GM12872 (cell line): ENCODE data around the gene TMED10.

Experiments used
- TF ChIP-seq, protein P1 (sequence below): IDR thresholded peaks from 3 replicates; pipeline ENCODE4 v1.5.1; 2011; ENCODE audit warnings: low read depth, mild to moderate bottlenecking, low read length, moderate library complexity; ENCODE audit not compliant: insufficient read depth

Gene TMED10

DNA sequence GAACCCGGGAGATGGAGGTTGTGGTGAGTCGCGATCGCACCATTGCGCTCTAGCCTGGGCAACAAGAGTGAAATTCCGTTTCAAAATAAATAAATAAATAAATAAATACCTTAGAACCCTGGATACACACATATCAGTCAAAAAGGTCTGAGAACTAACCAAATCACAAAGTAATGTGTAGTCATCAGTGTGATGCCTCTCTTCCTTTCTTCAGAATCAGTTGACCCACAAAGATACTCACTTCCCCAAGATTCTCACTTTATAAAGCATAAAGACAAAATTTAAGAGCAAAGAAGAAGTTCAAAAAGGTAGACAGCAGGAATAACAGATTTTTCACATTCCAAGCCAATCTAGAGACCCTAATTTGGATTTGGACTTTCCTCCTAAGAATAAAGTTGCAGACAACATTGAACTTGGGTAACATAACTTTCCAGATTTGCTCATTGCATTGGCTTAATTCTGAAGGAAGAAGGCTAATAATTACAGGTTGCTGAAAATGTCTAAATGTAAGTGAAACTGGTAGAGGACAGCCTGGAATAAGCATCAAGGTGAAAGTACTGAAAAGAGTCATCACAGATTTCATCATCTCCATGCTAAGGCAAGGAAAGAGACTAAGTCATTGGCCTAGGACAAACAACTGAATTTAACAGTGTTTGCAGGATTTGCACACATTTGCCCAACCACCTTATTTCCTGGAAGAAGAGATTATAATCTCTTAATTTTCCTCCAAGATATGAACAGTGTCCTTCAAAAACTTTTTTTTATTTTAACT lies 17.4 kb downstream of the TMED10 start:
- TF ChIP-seq, protein P1, sequence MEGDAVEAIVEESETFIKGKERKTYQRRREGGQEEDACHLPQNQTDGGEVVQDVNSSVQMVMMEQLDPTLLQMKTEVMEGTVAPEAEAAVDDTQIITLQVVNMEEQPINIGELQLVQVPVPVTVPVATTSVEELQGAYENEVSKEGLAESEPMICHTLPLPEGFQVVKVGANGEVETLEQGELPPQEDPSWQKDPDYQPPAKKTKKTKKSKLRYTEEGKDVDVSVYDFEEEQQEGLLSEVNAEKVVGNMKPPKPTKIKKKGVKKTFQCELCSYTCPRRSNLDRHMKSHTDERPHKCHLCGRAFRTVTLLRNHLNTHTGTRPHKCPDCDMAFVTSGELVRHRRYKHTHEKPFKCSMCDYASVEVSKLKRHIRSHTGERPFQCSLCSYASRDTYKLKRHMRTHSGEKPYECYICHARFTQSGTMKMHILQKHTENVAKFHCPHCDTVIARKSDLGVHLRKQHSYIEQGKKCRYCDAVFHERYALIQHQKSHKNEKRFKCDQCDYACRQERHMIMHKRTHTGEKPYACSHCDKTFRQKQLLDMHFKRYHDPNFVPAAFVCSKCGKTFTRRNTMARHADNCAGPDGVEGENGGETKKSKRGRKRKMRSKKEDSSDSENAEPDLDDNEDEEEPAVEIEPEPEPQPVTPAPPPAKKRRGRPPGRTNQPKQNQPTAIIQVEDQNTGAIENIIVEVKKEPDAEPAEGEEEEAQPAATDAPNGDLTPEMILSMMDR: no peak

GRCh38 chr14:75156901-75157300 lies 19.5 kb downstream of the TMED10 start:
- TF ChIP-seq, protein P1: no peak

DNA sequence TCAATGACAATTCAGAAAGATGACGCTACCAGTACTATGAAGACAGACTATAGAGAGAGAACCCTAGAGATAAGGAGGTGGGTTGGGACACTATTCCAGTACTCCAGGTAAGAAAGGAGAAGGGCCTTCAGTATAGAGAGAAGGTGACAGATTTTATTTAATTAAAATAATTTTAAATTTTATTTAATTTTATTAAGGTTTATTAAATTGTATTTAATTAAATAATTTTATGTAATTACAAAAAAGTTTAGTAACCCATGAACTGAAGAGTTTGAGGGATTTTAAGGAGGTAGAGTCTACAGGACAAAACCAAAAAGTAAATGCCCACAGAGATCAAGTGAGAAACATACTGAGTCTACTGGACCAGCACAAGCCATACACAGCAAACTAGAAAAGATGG lies 20.3 kb downstream of the TMED10 start:
- TF ChIP-seq, protein P1: no peak

DNA sequence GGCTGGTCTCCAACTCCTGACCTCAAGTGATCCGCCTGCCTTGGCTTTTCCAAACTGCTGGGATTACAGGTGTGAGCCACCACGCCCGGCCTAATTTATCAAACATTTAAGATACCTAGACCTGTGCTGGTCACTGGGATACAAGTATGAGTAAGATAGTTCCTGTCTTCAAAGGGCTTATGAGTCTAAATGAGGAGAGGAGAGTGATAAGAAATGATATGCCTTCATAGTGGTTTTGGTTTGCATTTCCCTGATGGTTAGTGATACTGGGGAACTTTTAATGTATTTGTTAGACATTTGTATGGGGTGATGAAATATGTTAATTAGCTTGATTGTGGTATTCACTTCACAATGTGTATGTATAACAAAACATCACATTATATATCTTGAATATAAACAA lies 21.2 kb downstream of the TMED10 start:
- TF ChIP-seq, protein P1: no peak

DNA sequence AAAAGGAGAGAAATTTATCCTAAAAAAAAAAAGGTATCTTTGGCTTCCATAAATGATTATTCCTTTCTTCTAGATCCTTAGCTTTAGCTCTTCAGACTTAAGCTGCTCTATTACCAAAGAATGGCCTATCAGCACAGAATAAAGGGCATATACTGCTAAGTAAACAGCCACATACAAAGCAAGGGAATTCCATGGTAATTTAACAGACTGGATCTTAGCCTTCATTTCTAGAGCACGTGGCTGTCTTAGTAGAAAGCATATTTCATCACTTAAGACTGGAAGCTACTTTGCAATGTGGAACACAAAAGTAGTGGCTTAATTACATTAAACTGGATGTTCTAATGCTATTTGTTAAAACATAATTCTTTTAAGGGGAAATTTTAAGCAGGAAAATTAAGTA lies 23.1 kb downstream of the TMED10 start:
- TF ChIP-seq, protein P1: no peak

DNA sequence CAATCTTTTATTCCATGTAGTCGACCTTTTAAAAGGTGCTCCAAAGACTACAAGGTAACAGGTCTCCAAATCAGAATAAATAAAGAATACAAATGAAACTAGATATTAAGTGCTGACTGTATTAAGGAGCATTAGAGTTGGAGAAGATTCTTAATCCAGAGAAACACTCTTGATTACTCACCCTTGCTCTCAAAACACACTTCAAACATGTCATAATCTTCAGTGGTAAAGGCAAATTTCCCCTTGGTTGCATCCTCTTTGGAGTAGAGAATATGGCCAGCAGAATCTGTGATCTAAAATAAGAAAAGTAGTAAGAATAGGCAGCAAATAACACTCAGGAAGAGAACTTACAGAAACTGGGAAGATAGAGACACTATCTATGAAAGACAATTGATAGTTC lies 24.6 kb downstream of the TMED10 start:
- TF ChIP-seq, protein P1: no peak

- TF ChIP-seq, protein P1: no peak
Measured at GRCh38 chr14:75150150-75150549, 26.3 kb downstream of the TMED10 start.
